Right lobe of liver (tissue), 6 donors: ENCODE data around the gene MED27. TPM values are rescaled to one million over a fixed set of nuclear protein-coding genes. Genes with fewer than 3 reads are reported as not detected.

ENCODE experiments used
- ATAC-seq, 4 donors: fragments of 200-7000 bp; cut with Tn5 transposase; one replicate each; pipeline ENCODE4 v1.9.1; 2020; ENCODE audit warnings: mild to moderate bottlenecking in 4 of 4, moderate library complexity in 4 of 4
- DNase-seq, 3 donors: peaks; one replicate each; pipeline ENCODE4 v3.0.0-alpha.2; 2020
- H3K27ac ChIP-seq, 3 donors: fragments of 200-600 bp; one replicate each; pipeline ENCODE4 v1.8.0; 2022
- H3K27me3 ChIP-seq, 2 donors: fragments of 200-600 bp; one replicate each; pipeline ENCODE4 v1.8.0; 2022
- H3K36me3 ChIP-seq, 4 donors: fragments of 200-600 bp; sonication (generic) in 1 of 4; one replicate each; pipeline versions ENCODE4 v1.5.1 to v1.8.0; 2017 to 2022; ENCODE audit warnings: control low read depth in 1 of 4
- H3K4me1 ChIP-seq, 4 donors: fragments of 200-600 bp; sonication (generic) in 1 of 4; one replicate each; pipeline versions ENCODE4 v1.5.1 to v1.8.0; 2017 to 2022; ENCODE audit warnings: control low read depth in 1 of 4
- H3K4me3 ChIP-seq, 3 donors: fragments of 200-600 bp; one replicate each; pipeline ENCODE4 v1.8.0; 2022
- H3K9me3 ChIP-seq, 4 donors: fragments of 200-600 bp; sonication (generic) in 1 of 4; one replicate each; pipeline versions ENCODE4 v1.5.1 to v1.8.0; 2017 to 2022; ENCODE audit warnings: control low read depth in 1 of 4
- CTCF ChIP-seq, 4 donors: fragments of 200-600 bp in 3 of 4; fragments of 450-650 bp in 1 of 4; IDR thresholded peaks; one replicate each; pipeline versions ENCODE4 v1.5.1 to v1.8.0; 2016 to 2022; ENCODE audit warnings: antibody characterized with exemption in 4 of 4, mild to moderate bottlenecking in 2 of 4
- POLR2A ChIP-seq: fragments of 450-650 bp; IDR thresholded peaks from one replicate; pipeline ENCODE4 v1.6.1; 2017; ENCODE audit warnings: antibody characterized with exemption, mild to moderate bottlenecking
- WGBS: methylation state at CpG from one replicate; pipeline ENCODE4 v1.1.6; 2018; ENCODE audit warnings: low coverage, low lambda C conversion rate; ENCODE audit not compliant: insufficient coverage; ENCODE audit errors: missing lambda C conversion rate; 5-methylcytosine and 5-hydroxymethylcytosine counted together
- intact Hi-C, 2 donors: fragments of 100-400 bp; cut with DNase I; formaldehyde crosslinking; loops; one replicate each; pipeline versions ENCODE4 v1.11.2 to v1.14.1; 2022
- total RNA-seq, 6 experiments: library from RNA; depleted of rRNA in 2 of 6; stranded (reverse); fragments of >200 nt in 2 of 6; fragmentation: NEBNext Ultra II Directional in 3 of 6; extraction: Animal tissue kit (Norgen Biotek cat#: 25700) in 3 of 6; gene quantifications; one replicate each; pipeline versions ENCODE4 v1.1.0 to v1.2.4, GENCODE V29; 2016 to 2023
- donor health status: DM: no; HTN: yes; CAD: no.
- donor health status: DM: no; HTN: no; CAD: no.
- donor health status: DM: no; HTN: no; CAD: no.
- donor health status: DM: no; HTN: yes; CAD: no.
- donor health status: DM: no; HTN: yes; CAD: no.

Gene MED27
- total RNA-seq, 6 experiments from 2014 or later, result 4.6 to 7.3 (median 6.1) TPM

GRCh38 chr9:131854896-131855613, 224.6 kb downstream of the MED27 start:
- no peak for TF ChIP-seq CTCF (IDR thresholded peaks at IDR 0.05)
- no peak for TF ChIP-seq POLR2A

GRCh38 chr9:131854334-131854733, 225.3 kb downstream of the MED27 start:
- Histone ChIP-seq H3K4me3 (no peak overlapping the region), H3K27ac (no peak overlapping the region), H3K4me1 (no peaks in the 10 kb centered on the region), H3K9me3 (no peaks in the 10 kb centered on the region), H3K27me3 (no peaks in the 10 kb centered on the region), H3K36me3 (no peaks in the 10 kb centered on the region)
- intact Hi-C loops, result no loop called here
- ATAC-seq (no peak), DNase-seq (no peak)
- 66% methylated on average over 2 of the region's 8 CpGs for WGBS
- no peak for TF ChIP-seq POLR2A
- no peak for TF ChIP-seq CTCF (IDR thresholded peaks at IDR 0.05)

More at GRCh38 chr9:131854896-131855613, 224.6 kb downstream of the MED27 start:
- H3K9me3 ChIP-seq, result no peaks in the 10 kb centered on the region
- no peak for DNase-seq
- ATAC-seq, result no peak
- H3K4me3 ChIP-seq, result no peak overlapping the region
- H3K36me3 ChIP-seq, result no peaks in the 10 kb centered on the region
- no peak overlapping the region for H3K27ac ChIP-seq
- H3K27me3 ChIP-seq, result no peaks in the 10 kb centered on the region
- intact Hi-C loops, result no loop called here
- H3K4me1 ChIP-seq, result no peaks in the 10 kb centered on the region
- 49% methylated on average over 21 of the region's 21 CpGs for WGBS

GRCh38 chr9:131853434-131853833, 226.2 kb downstream of the MED27 start:
- no peaks in the 10 kb centered on the region for H3K4me1 ChIP-seq
- no peaks in the 10 kb centered on the region for H3K9me3 ChIP-seq
- ATAC-seq (no peak), DNase-seq (no peak)
- no peak overlapping the region for H3K27ac ChIP-seq
- no peak for TF ChIP-seq POLR2A
- no peak for TF ChIP-seq CTCF (IDR thresholded peaks at IDR 0.05)
- no peaks in the 10 kb centered on the region for H3K27me3 ChIP-seq
- WGBS, result 66% methylated on average over 7 of the region's 7 CpGs
- intact Hi-C loops, result no loop called here
- no peaks in the 10 kb centered on the region for H3K36me3 ChIP-seq
- H3K4me3 ChIP-seq, result no peak overlapping the region

- DNase-seq, result no peak
- Histone ChIP-seq H3K9me3 (no peaks in the 10 kb centered on the region), H3K27me3 (no peaks in the 10 kb centered on the region), H3K27ac (no peak overlapping the region), H3K4me1 (no peaks in the 10 kb centered on the region), H3K4me3 (no peak overlapping the region), H3K36me3 (no peaks in the 10 kb centered on the region)
- ATAC-seq, result no peak
- WGBS, result 24% methylated on average over 7 of the region's 7 CpGs
- intact Hi-C loops, result no loop called here
- no peak for TF ChIP-seq CTCF (IDR thresholded peaks at IDR 0.05)
- TF ChIP-seq POLR2A, result no peak
Measured at GRCh38 chr9:131851414-131851813, 228.3 kb downstream of the MED27 start.
